Activated T-helper 9 cell treated with anti-CD3 and anti-CD28 coated beads, Interleukin-2, amount 50 U/mL, for 16 hours (primary cell): ENCODE data around the gene UGT1A6.
A peak's percentile ranks its signal among the peaks of the same experiment; 100 is the strongest.
"Not testable (repeated sequence)": the region's sequence is repeated elsewhere in the genome, so short reads cannot be mapped to it uniquely, and the experiment has no call there.

Experiments
- DNase-seq: peaks from one replicate; pipeline ENCODE4 v3.0.0-alpha.2; 2020; ENCODE audit warnings: low read depth

The UGT1A6 gene

GRCh38 chr2:233686928-233687327 is 5.8 kb upstream of the UGT1A6 start:
- no peak for DNase-seq

GRCh38 chr2:233688341-233688740 is 4.3 kb upstream of the UGT1A6 start:
- no peak for DNase-seq

- no peak for DNase-seq
Observed at GRCh38 chr2:233689031-233689430, 3.7 kb upstream of the UGT1A6 start.

- no peak for DNase-seq
Observed at GRCh38 chr2:233689501-233689900, 3.2 kb upstream of the UGT1A6 start.

- DNase-seq: no peak
Observed at GRCh38 chr2:233690444-233690843, 2.2 kb upstream of the UGT1A6 start.

- no peak for DNase-seq
Observed at GRCh38 chr2:233691443-233692433, 952 bp upstream of the UGT1A6 start.

- DNase-seq: no peak
Observed at GRCh38 chr2:233693963-233694362, 1.3 kb downstream of the UGT1A6 start.

GRCh38 chr2:233698740-233699139 is 6.0 kb downstream of the UGT1A6 start:
- no peak for DNase-seq

- DNase-seq: no peak
Observed at GRCh38 chr2:233699424-233700027, 6.8 kb downstream of the UGT1A6 start.

- no peak for DNase-seq
Observed at GRCh38 chr2:233700028-233700635, 7.4 kb downstream of the UGT1A6 start.

- not testable (repeated sequence) for DNase-seq
Observed at GRCh38 chr2:233700842-233701241, 8.2 kb downstream of the UGT1A6 start.

- DNase-seq: no peak
Observed at GRCh38 chr2:233702238-233702637, 9.5 kb downstream of the UGT1A6 start.

GRCh38 chr2:233705911-233706506 is 13.3 kb downstream of the UGT1A6 start:
- DNase-seq: no peak

GRCh38 chr2:233706720-233707119 is 14.0 kb downstream of the UGT1A6 start:
- no peak for DNase-seq

- DNase-seq: no peak
Observed at GRCh38 chr2:233707940-233708644, 15.4 kb downstream of the UGT1A6 start.

GRCh38 chr2:233708942-233709341 is 16.3 kb downstream of the UGT1A6 start:
- DNase-seq: no peak

- DNase-seq: peak; percentile 40
Observed at GRCh38 chr2:233711312-233712008, 18.8 kb downstream of the UGT1A6 start.

GRCh38 chr2:233712611-233713261 is 20.0 kb downstream of the UGT1A6 start, which contains the start of gene UGT1A5:
Gene UGT1A5, plus strand, starts transcription at chr2:233712907. Its CDS starts 85 bp downstream, at chr2:233712992.
- no peak for DNase-seq

- DNase-seq: no peak
Observed at GRCh38 chr2:233713262-233713615, 20.5 kb downstream of the UGT1A6 start.

GRCh38 chr2:233714121-233714520 is 21.4 kb downstream of the UGT1A6 start:
- no peak for DNase-seq

- no peak for DNase-seq
Observed at GRCh38 chr2:233718552-233718951, 25.9 kb downstream of the UGT1A6 start, which contains the start of gene UGT1A4. Gene UGT1A4, plus strand, starts transcription at chr2:233718736. Its CDS starts 85 bp downstream, at chr2:233718821.
